Kidney (tissue), 14 donors: ENCODE measurements around the gene BST1. TPM values are rescaled to one million over a fixed set of nuclear protein-coding genes. Genes with fewer than 3 reads are reported as not detected.

Experiments
- DNase-seq, 5 donors: peaks; one replicate each; pipeline ENCODE4 v3.0.0-alpha.2; 2013 to 2020
- FAIRE-seq: peaks from 2 replicates; lab custom pipeline; 2012; peaks lifted over from hg19 to GRCh38; lab: Jason Lieb, UNC
- H3K27ac ChIP-seq, 2 donors: one replicate each; pipeline ENCODE4 v1.7.0; 2013; ENCODE audit warnings: low read depth in 2 of 2, low read length in 2 of 2, inconsistent platforms in 1 of 2
- H3K27me3 ChIP-seq: one replicate; pipeline ENCODE4 v1.7.1; 2013; ENCODE audit warnings: low read length, inconsistent platforms; ENCODE audit not compliant: control insufficient read depth, insufficient read depth
- H3K36me3 ChIP-seq, 3 donors: one replicate each; pipeline versions ENCODE4 v1.7.0 to v1.7.1; 2013; ENCODE audit warnings: low read length in 3 of 3, control low read depth in 1 of 3, inconsistent platforms in 1 of 3; ENCODE audit not compliant: insufficient read depth in 3 of 3, control insufficient read depth in 2 of 3
- H3K4me1 ChIP-seq, 3 donors: one replicate each; pipeline versions ENCODE4 v1.7.0 to v1.7.1; 2013; ENCODE audit warnings: low read length in 3 of 3, inconsistent platforms in 1 of 3, low read depth in 1 of 3; ENCODE audit not compliant: control insufficient read depth in 2 of 3, insufficient read depth in 2 of 3
- H3K4me3 ChIP-seq, 3 donors: one replicate each; pipeline versions ENCODE4 v1.7.0 to v1.8.1; 2013; ENCODE audit warnings: low read length in 3 of 3, control low read depth in 1 of 3, inconsistent platforms in 1 of 3
- H3K9ac ChIP-seq, 3 donors: one replicate each; pipeline versions ENCODE4 v1.7.0 to v1.7.1; 2013; ENCODE audit warnings: low read length in 3 of 3, control low read depth in 1 of 3, inconsistent platforms in 1 of 3
- H3K9me3 ChIP-seq, 3 donors: one replicate each; pipeline versions ENCODE4 v1.7.0 to v1.7.1; 2013; ENCODE audit warnings: low read length in 3 of 3, control low read depth in 1 of 3, inconsistent platforms in 1 of 3; ENCODE audit not compliant: control insufficient read depth in 2 of 3, insufficient read depth in 1 of 3
- CTCF ChIP-seq: IDR thresholded peaks from 3 replicates; pipeline ENCODE4 v1.5.1; 2012; ENCODE audit warnings: mild to moderate bottlenecking, moderate library complexity, borderline replicate concordance; ENCODE audit not compliant: insufficient read depth; ENCODE audit errors: extremely low read depth
- intact Hi-C: fragments of 100-400 bp; cut with DNase I; formaldehyde crosslinking; loops from one replicate; pipeline ENCODE4 v1.11.1; 2022
- polyA plus RNA-seq: library from polyadenylated mRNA; stranded (reverse); fragments of 350-450 nt; fragmentation: Illumina TruSeq; extraction: RNeasy Lipid Tissue Mini Kit (QIAGEN cat#74804); gene quantifications from one replicate; pipeline ENCODE4 v1.2.3, GENCODE V29; 2014; ENCODE audit warnings: low read depth, low replicate concordance; ENCODE audit not compliant: insufficient read depth
- total RNA-seq: library from RNA; stranded (reverse); fragmentation: NEBNext Ultra II Directional; extraction: Animal tissue kit (Norgen Biotek cat#: 25700); gene quantifications from one replicate; pipeline ENCODE4 v1.2.1, GENCODE V29; 2021
- donor health status: control.
- donor health status: control.
- donor health status: control.
- donor health status: control.
- donor health status: control.
- donor health status: DM: yes; HTN: yes; CAD: no.
- donor health status: Normal renal cell carcinoma (clear cell type).

The BST1 gene
- total and polyA plus RNA-seq, 2 donors from 2014 or later = 5.3 to 19.0 TPM

- Histone ChIP-seq H3K27ac (no peak overlapping the region), H3K4me3 (no peak overlapping the region), H3K9me3 (no peaks in the 10 kb centered on the region), H3K4me1 (peaks cover 0 to 2% (median 0%) of the 10 kb centered on the region in 3 donors), H3K36me3 (no peaks in the 10 kb centered on the region), H3K27me3 (no peaks in the 10 kb centered on the region), H3K9ac (no peak overlapping the region)
- TF ChIP-seq CTCF = no peak
- intact Hi-C loops = no loop called here
- DNase-seq (peak in 3 of 5 donors; percentile 50 to 80 (median 56)), FAIRE-seq (no peak)
These were observed 12.0 kb downstream of the BST1 start for GRCh38 chr4:15714646-15715435.

GRCh38 chr4:15716115-15716514 lies 13.2 kb downstream of the BST1 start:
- Histone ChIP-seq H3K36me3 (no peaks in the 10 kb centered on the region), H3K4me1 (peaks cover 0 to 2% (median 0%) of the 10 kb centered on the region in 3 donors), H3K4me3 (no peak overlapping the region), H3K9ac (no peak overlapping the region), H3K9me3 (no peaks in the 10 kb centered on the region), H3K27me3 (no peaks in the 10 kb centered on the region), H3K27ac (no peak overlapping the region)
- FAIRE-seq = no peak
- intact Hi-C loops = no loop called here
- TF ChIP-seq CTCF = no peak
- no peak for DNase-seq

GRCh38 chr4:15717086-15717485 lies 14.2 kb downstream of the BST1 start:
- no peak for TF ChIP-seq CTCF
- DNase-seq (peak in 1 of 5 donors; percentile 21), FAIRE-seq (no peak)
- Histone ChIP-seq H3K9ac (no peak overlapping the region), H3K36me3 (no peaks in the 10 kb centered on the region), H3K4me1 (peaks cover 0 to 2% (median 0%) of the 10 kb centered on the region in 3 donors), H3K27ac (no peak overlapping the region), H3K9me3 (no peaks in the 10 kb centered on the region), H3K27me3 (no peaks in the 10 kb centered on the region), H3K4me3 (no peak overlapping the region)
- intact Hi-C loops = no loop called here
